Esophagus squamous epithelium (tissue), 4 donors: ENCODE results near the gene BIN1.

Experiments used
- CTCF ChIP-seq, 6 experiments: fragments of 450-650 bp in 4 of 6; fragments of 200-600 bp in 2 of 6; sonication (generic) in 2 of 6; IDR thresholded peaks; one replicate each; pipeline ENCODE4 v1.5.1; 2016 to 2019; ENCODE audit warnings: antibody characterized with exemption in 6 of 6, mild to moderate bottlenecking in 4 of 6, moderate library complexity in 4 of 6
- POLR2A ChIP-seq, 4 donors: fragments of 450-650 bp; IDR thresholded peaks; one replicate each; pipeline ENCODE4 v1.6.1; 2017; ENCODE audit warnings: antibody characterized with exemption in 4 of 4, mild to moderate bottlenecking in 4 of 4, moderate library complexity in 3 of 4

GRCh38 chr2:127014224-127014623, 92.7 kb downstream of the BIN1 start:
- TF ChIP-seq CTCF (IDR thresholded peaks at IDR 0.05), result no peak
- TF ChIP-seq POLR2A (IDR thresholded peaks at IDR 0.05), result no peak
